Measurements from ENCODE around the gene CEP131. TPM values are rescaled to one million over a fixed set of nuclear protein-coding genes. Genes with fewer than 3 reads are reported as not detected.

CEP131 gene
- total RNA-seq, 1 donor from 2014 or later, result 26.2 TPM

- peak; percentile 76 for TF ChIP-seq CTCF (IDR thresholded peaks at IDR 0.05; ENCODE audit: insufficient read depth, low read length, poor library complexity, severe bottlenecking)
- no peaks in the 10 kb centered on the region for H3K36me3 ChIP-seq (ENCODE audit: control insufficient read depth, insufficient read depth, low read length)
- H3K27me3 ChIP-seq (ENCODE audit: control insufficient read depth, insufficient read depth, low read length), result no peaks in the 10 kb centered on the region
- H3K4me3 ChIP-seq (ENCODE audit: low read depth, low read length), result no peak overlapping the region
- peak; percentile 65 for DNase-seq (ENCODE audit: low read depth)
Observed at GRCh38 chr17:81254955-81255717, 32.4 kb upstream of the CEP131 start.

- H3K36me3 ChIP-seq (ENCODE audit: control insufficient read depth, insufficient read depth, low read length), result no peaks in the 10 kb centered on the region
- DNase-seq (ENCODE audit: low read depth), result no peak
- no peak overlapping the region for H3K4me3 ChIP-seq (ENCODE audit: low read depth, low read length)
Observed at GRCh38 chr17:81253358-81254131, 30.8 kb upstream of the CEP131 start.

GRCh38 chr17:81252987-81253329 is 30.2 kb upstream of the CEP131 start:
- TF ChIP-seq CTCF (IDR thresholded peaks at IDR 0.05; ENCODE audit: insufficient read depth, low read length, poor library complexity, severe bottlenecking), result no peak
- no peaks in the 10 kb centered on the region for H3K36me3 ChIP-seq (ENCODE audit: control insufficient read depth, insufficient read depth, low read length)
- no peak overlapping the region for H3K4me3 ChIP-seq (ENCODE audit: low read depth, low read length)

More at GRCh38 chr17:81253358-81254131, 30.8 kb upstream of the CEP131 start:
- no peaks in the 10 kb centered on the region for H3K27me3 ChIP-seq (ENCODE audit: control insufficient read depth, insufficient read depth, low read length)
- TF ChIP-seq CTCF (IDR thresholded peaks at IDR 0.05; ENCODE audit: insufficient read depth, low read length, poor library complexity, severe bottlenecking), result peak; percentile 72

GRCh38 chr17:81252326-81252986 is 29.7 kb upstream of the CEP131 start:
- TF ChIP-seq CTCF (IDR thresholded peaks at IDR 0.05; ENCODE audit: insufficient read depth, low read length, poor library complexity, severe bottlenecking), result no peak
- DNase-seq (ENCODE audit: low read depth), result no peak
- H3K4me3 ChIP-seq (ENCODE audit: low read depth, low read length), result no peak overlapping the region
- H3K36me3 ChIP-seq (ENCODE audit: control insufficient read depth, insufficient read depth, low read length), result no peaks in the 10 kb centered on the region
- no peaks in the 10 kb centered on the region for H3K27me3 ChIP-seq (ENCODE audit: control insufficient read depth, insufficient read depth, low read length)

More at GRCh38 chr17:81252987-81253329, 30.2 kb upstream of the CEP131 start:
- no peak for DNase-seq (ENCODE audit: low read depth)
- no peaks in the 10 kb centered on the region for H3K27me3 ChIP-seq (ENCODE audit: control insufficient read depth, insufficient read depth, low read length)

GRCh38 chr17:81251709-81252301 is 29.0 kb upstream of the CEP131 start:
- DNase-seq (ENCODE audit: low read depth), result no peak
- Histone ChIP-seq H3K27me3 (ENCODE audit: control insufficient read depth, insufficient read depth, low read length) (no peaks in the 10 kb centered on the region), H3K4me3 (ENCODE audit: low read depth, low read length) (no peak overlapping the region), H3K36me3 (ENCODE audit: control insufficient read depth, insufficient read depth, low read length) (no peaks in the 10 kb centered on the region)
- TF ChIP-seq CTCF (IDR thresholded peaks at IDR 0.05; ENCODE audit: insufficient read depth, low read length, poor library complexity, severe bottlenecking), result no peak
